HAP-1 (cell line): ENCODE results near the gene FLT3.
"Not testable (repeated sequence)": the region's sequence is repeated elsewhere in the genome, so short reads cannot be mapped to it uniquely, and the experiment has no call there.

Experiments used
- DNase-seq, 2 experiments: peaks; one replicate each; pipeline ENCODE4 v3.0.0-alpha.2; 2016 to 2020; ENCODE audit warnings: low spot score in 2 of 2
- H3K27me3 ChIP-seq: fragments of 250-450 bp; sonication (Bioruptor Pico); 2 replicates; pipeline ENCODE4 v1.5.1; 2020; ENCODE audit warnings: low read depth, mild to moderate bottlenecking, moderate library complexity
- H3K36me3 ChIP-seq: fragments of 250-450 bp; sonication (Bioruptor Pico); replicated peaks from 2 replicates; pipeline ENCODE4 v1.5.1; 2020; ENCODE audit warnings: mild to moderate bottlenecking
- H3K4me1 ChIP-seq: fragments of 250-450 bp; sonication (Bioruptor Pico); 2 replicates; pipeline ENCODE4 v1.5.1; 2020; ENCODE audit warnings: mild to moderate bottlenecking
- H3K4me3 ChIP-seq: fragments of 250-450 bp; sonication (Bioruptor Pico); 2 replicates; pipeline ENCODE4 v1.5.1; 2020; ENCODE audit warnings: mild to moderate bottlenecking, moderate library complexity
- H3K9me3 ChIP-seq: fragments of 250-450 bp; sonication (Bioruptor Pico); 2 replicates; pipeline ENCODE4 v1.5.1; 2020; ENCODE audit warnings: mild to moderate bottlenecking, moderate library complexity
- in situ Hi-C: fragments of 300-500 bp; cut with MboI; formaldehyde crosslinking; loops from 3 replicates; pipeline ENCODE4 v1.14.3; 2020; ENCODE audit warnings: low sequenced_read_pairs, inconsistent platforms, mixed read lengths

FLT3 gene

DNA sequence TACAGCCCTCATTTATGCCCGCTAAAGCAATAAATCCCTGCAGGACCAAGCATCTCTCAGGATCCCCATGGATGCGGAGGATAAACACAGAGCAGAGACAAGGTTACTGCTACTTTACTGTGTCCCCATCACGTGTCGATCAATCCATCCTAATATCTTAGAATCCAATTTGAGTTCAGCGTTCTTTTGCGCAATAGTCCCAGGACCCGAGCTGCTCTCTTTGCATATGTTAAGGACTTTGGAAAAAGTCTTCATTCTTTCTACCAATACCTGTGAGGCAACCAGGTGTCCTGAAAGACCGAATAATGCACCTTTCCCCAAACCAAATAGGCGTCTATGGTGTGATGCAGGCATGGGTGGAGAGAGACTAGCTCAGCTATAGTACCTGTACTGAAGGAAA lies 73.9 kb downstream of the FLT3 start:
- Histone ChIP-seq H3K27me3 (no peaks in the 10 kb centered on the region), H3K4me1 (peaks cover 11% of the 10 kb centered on the region), H3K36me3 (no peaks in the 10 kb centered on the region), H3K4me3 (no peak overlapping the region), H3K9me3 (no peaks in the 10 kb centered on the region)
- no peak for DNase-seq
- in situ Hi-C loops = no loop called here

DNA sequence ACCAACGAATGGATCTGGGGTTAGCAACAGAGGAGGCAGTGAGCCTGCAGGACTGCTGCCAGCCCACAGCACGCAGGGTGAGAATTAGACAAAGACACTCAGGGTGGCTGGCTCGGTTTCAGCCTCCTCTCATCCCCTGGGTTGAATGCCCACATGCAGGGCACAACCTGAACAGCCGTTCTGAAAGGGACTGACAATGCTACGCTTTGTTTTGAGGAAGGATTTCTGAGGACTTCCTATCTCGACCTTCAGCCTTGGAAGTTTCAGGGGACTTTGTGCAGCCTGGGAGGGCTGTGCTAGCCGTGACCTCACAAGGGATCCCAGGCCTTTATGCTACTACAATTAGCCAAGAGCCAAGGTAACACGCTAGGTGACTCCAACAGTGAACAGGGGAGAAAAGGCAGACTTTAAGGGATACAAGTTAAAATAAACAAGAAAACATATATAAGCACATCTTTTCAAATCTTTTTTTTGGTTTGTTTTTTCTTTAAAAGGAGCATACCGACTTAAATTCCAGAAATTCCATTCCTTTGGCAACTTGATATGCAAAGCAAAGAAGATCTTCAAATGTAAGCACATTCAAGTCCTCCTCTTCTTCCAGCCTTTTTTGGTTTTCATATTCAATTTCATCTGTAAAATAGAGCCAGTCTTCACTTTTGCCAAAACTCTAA lies 77.4 kb downstream of the FLT3 start:
- Histone ChIP-seq H3K4me3 (no peak overlapping the region), H3K4me1 (peaks cover 11% of the 10 kb centered on the region), H3K9me3 (no peaks in the 10 kb centered on the region), H3K36me3 (no peaks in the 10 kb centered on the region), H3K27me3 (no peaks in the 10 kb centered on the region)
- in situ Hi-C loops = no loop called here
- peak; percentile 16 to 33 for DNase-seq

DNA sequence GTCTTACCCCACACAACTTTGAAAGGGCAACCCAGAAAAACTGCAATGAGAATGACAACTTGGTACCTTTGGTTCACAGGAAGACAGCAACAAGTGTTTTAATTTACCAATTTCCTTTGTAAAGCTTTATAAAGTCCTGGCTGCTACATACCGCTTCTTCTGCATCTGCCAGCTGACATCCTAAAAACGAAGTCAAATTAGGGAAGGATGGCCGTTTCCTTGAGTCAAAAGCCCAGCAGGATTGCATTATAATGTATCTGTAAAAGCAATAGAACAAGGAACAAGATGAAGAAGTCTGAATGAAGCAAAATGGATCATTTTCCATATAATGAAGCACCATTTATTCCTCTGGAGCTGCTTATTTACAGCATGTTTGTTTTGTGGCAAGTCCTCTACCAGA lies 86.1 kb downstream of the FLT3 start:
- Histone ChIP-seq H3K4me1 (no peaks in the 10 kb centered on the region), H3K9me3 (no peaks in the 10 kb centered on the region), H3K4me3 (no peak overlapping the region), H3K36me3 (no peaks in the 10 kb centered on the region), H3K27me3 (no peaks in the 10 kb centered on the region; the same call in 1 of the 2 replicates)
- no peak for DNase-seq
- in situ Hi-C loops = no loop called here

DNA sequence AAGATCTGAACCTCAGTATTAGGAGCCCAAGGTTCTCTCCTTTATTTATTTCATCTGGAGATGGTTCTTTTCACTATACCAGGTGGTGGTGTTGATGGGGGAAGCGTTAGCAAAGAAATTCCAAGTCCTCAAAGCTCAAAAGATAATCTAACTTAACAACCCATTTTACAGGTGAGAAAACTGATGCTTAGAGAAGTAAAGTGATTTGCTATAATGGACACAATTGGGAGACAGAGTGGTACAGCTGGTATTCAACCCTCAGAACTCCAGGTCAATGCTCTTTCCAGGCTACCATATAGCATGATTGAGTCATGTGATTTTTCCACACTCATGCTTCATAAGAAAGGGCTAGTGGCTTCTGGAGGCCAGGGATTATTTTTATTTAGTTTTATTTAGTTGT lies 86.9 kb downstream of the FLT3 start:
- in situ Hi-C loops = no loop called here

DNA sequence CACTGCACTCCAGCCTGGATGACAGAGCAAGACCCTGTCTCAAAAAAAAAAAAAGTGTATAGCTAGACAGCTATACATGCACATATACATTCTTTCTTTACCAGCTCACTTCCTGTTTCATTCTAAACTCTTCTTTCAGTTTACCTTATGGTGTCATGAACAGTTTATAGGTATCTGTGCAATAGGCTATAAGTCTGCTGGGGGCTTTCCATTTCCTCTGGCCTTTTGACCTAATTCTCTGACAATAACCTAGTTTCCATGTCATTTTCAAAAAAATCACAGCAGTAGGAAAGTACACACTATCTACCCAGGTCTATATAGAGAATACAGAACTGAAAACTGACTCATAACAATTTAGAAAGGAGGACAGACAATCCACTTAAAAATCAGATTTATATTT lies 87.5 kb downstream of the FLT3 start:
- no peaks in the 10 kb centered on the region; the same call in 1 of the 2 replicates for H3K27me3 ChIP-seq
- no peaks in the 10 kb centered on the region for H3K4me1 ChIP-seq
- H3K4me3 ChIP-seq = no peak overlapping the region
- DNase-seq = no peak
- H3K9me3 ChIP-seq = no peaks in the 10 kb centered on the region
- in situ Hi-C loops = no loop called here
- H3K36me3 ChIP-seq = no peaks in the 10 kb centered on the region

More for the DNA sequence above, 86.9 kb downstream of the FLT3 start:
- H3K27me3 ChIP-seq = no peaks in the 10 kb centered on the region; the same call in 1 of the 2 replicates
- H3K36me3 ChIP-seq = no peaks in the 10 kb centered on the region
- H3K4me1 ChIP-seq = no peaks in the 10 kb centered on the region
- DNase-seq = no peak
- no peak overlapping the region for H3K4me3 ChIP-seq
- H3K9me3 ChIP-seq = no peaks in the 10 kb centered on the region

DNA sequence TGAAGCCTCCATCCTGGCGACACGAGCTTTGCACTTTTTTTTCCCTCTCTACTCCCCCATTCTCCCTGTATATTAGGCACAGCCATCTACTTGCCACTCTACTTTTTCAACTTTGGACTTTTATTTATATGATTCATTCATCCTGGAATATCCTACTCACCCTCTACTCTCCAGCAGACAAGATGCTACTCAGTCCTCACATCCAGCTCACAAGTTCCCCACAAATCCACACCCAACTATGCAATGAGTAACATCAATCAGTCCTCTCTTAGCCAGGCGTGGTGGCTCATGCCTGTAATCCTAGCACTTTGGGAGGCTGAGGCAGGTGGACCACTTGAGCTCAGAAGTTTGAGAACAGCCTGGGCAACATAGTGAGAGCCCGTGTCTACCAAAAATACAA lies 88.0 kb downstream of the FLT3 start:
- no peaks in the 10 kb centered on the region; the same call in 1 of the 2 replicates for H3K27me3 ChIP-seq
- no peaks in the 10 kb centered on the region for H3K9me3 ChIP-seq
- H3K36me3 ChIP-seq = no peaks in the 10 kb centered on the region
- no peak for DNase-seq
- in situ Hi-C loops = no loop called here
- no peaks in the 10 kb centered on the region for H3K4me1 ChIP-seq
- H3K4me3 ChIP-seq = no peak overlapping the region

DNA sequence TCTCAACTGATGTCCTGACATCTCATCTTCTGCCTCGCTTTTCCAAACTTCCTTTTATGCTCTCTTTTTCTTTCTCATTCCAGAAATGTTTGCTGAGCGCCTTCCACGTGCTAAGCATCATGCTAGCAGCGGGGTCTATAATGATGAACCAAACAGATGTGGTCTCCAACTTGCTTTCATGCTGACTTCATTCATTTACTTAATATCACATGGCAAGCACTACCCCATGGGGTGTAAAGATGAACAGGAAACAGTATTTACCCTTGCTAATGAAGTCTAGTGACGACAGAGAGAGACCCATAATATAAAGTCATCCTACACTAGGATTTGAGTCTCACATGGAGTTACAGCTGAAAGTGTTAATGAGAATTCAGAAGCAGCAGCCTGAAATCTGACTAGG lies 90.3 kb downstream of the FLT3 start:
- Histone ChIP-seq H3K9me3 (no peaks in the 10 kb centered on the region), H3K36me3 (no peaks in the 10 kb centered on the region), H3K4me1 (no peaks in the 10 kb centered on the region), H3K4me3 (no peak overlapping the region), H3K27me3 (no peaks in the 10 kb centered on the region; the same call in 1 of the 2 replicates)
- in situ Hi-C loops = no loop called here
- no peak for DNase-seq

DNA sequence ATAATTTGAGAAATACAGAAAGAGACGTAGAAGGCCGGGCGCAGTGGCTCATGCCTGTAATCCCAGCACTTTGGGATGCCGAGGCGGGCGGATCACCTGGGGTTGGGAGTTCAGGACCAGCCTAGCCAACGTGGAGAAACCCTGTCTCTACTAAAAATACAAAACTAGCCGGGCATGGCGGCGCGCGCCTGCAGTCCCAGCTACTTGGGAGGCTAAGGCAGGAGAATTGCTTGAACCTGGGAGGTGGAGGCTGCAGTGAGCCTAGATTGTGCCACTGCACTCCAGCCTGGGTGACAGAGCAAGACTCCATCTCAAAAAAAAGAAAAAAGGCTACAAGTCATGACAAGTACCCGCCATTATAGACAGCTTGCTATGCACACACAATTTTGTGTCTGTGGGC lies 95.4 kb downstream of the FLT3 start:
- H3K9me3 ChIP-seq, DNase-seq, H3K4me3 ChIP-seq, H3K27me3 ChIP-seq, in situ Hi-C loops, H3K36me3 ChIP-seq, H3K4me1 ChIP-seq: not testable (repeated sequence)

DNA sequence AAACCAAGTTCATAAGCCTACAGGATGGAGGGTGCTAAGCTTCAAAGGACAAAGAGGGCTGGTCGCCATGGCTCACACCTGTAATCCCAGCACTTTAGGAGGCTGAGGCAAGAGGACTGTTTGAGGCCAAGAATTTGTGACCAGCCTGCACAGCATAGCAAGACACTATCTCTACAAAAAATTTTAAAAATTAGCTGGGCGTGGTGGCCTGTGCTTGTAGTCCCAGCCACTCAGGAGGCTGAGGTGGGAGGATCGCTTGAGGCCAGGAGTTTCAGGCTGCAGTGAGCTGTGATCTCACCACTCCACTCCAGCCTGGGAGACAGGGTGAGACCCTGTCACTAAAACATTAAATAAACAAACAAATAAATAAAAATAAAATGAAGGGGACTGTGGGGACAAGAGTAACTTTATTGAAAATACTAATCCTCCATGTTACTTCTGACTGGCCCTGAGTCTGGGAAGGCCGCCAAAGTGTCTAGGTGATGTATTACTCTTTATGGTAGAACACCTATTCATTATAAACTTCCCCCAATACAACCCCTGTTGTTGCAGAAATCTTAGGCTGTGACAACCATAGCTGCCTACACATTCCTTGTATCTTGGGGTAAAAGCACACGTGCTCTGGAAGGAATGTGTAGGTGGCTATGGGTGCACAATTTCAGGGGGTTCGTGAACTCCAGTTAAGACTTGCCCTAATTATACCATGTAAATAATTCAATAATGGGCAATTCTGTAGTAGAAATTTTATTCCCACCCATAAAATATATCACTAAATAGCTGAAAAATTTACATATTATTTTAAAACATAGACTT lies 97.3 kb downstream of the FLT3 start:
- no peaks in the 10 kb centered on the region for H3K4me1 ChIP-seq
- H3K4me3 ChIP-seq = no peak overlapping the region
- in situ Hi-C loops = no loop called here
- H3K9me3 ChIP-seq = no peaks in the 10 kb centered on the region
- no peaks in the 10 kb centered on the region for H3K36me3 ChIP-seq
- no peaks in the 10 kb centered on the region for H3K27me3 ChIP-seq
- no peak for DNase-seq

DNA sequence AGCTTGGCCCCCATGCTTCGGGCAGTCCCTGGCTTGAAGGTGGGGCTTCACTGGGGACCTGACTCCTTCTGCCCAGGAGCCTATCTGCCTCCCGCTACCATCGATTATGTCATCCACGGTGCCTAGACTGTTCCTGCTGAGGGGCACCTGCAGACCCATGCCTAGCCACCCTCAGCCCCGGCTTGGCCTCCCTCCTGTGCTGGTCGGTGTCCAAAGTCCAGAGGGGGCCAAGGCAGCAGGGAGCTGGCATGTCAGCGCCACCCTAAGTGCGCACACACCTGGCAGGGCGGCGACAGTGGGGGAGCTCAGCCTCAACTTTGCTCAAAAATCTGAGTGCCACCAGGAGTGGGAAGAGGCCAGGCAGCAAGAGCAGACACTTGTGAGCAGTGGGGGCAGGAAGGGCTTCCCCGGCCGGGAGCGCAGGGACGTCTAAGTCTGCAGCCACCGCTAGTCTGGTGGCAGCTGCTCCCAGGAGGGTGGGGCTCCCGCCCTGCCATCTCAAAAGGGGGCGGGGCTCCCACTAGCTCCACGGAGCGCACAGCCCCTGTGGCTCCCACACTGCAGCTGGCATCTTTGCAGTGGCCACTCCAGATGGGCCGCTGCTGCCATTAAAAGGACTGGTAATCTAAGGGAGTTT lies 98.4 kb downstream of the FLT3 start:
- Histone ChIP-seq H3K4me3 (no peak overlapping the region), H3K36me3 (no peaks in the 10 kb centered on the region), H3K27me3 (no peaks in the 10 kb centered on the region), H3K4me1 (no peaks in the 10 kb centered on the region), H3K9me3 (no peaks in the 10 kb centered on the region)
- no peak for DNase-seq
- in situ Hi-C loops = no loop called here

DNA sequence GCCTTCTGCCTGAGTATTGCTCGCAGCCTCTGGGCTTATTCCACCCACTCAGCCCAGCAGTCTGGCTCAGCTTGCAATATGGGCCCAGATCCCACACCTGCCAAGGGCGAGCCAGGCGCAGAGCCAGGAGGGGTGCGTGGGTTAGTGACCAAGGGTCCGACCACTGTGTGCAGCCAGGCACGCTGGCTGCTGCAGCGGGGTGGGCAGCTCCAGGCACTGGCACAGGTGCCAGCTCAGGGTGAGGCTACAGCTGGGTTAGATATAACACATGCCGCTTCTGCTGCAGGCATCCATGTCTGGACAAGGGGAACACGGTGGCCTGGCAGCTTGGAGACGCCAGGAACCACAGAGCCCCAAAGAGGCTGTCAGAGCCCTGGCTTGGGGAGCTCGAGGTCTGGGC lies 99.3 kb downstream of the FLT3 start:
- H3K4me1 ChIP-seq = no peaks in the 10 kb centered on the region
- DNase-seq = no peak
- in situ Hi-C loops = no loop called here
- H3K27me3 ChIP-seq = no peaks in the 10 kb centered on the region
- no peak overlapping the region for H3K4me3 ChIP-seq
- H3K36me3 ChIP-seq = no peaks in the 10 kb centered on the region
- no peaks in the 10 kb centered on the region for H3K9me3 ChIP-seq

DNA sequence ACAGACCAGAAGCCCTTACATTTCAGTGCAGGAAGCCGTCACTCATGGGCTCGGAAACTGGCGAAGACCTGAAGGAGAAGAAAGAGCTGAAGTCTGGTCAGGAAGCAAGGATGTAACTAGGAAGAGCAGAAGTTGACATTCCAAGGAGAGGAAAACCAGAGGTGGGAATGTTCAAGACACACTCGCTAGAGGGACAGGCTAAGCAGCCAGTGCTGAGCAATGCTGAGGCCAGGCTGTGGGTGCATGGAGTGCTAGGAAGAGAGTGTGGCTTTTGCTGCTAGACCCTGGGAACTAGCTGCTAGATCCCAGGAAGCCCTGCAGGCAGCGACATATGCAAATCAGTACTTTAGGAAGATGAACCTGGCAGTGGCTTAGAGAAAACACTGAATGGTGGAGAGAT lies 99.8 kb downstream of the FLT3 start:
- no peaks in the 10 kb centered on the region for H3K9me3 ChIP-seq
- H3K27me3 ChIP-seq = no peaks in the 10 kb centered on the region
- no peak overlapping the region for H3K4me3 ChIP-seq
- H3K4me1 ChIP-seq = no peaks in the 10 kb centered on the region
- H3K36me3 ChIP-seq = no peaks in the 10 kb centered on the region
- in situ Hi-C loops = no loop called here
- no peak for DNase-seq

DNA sequence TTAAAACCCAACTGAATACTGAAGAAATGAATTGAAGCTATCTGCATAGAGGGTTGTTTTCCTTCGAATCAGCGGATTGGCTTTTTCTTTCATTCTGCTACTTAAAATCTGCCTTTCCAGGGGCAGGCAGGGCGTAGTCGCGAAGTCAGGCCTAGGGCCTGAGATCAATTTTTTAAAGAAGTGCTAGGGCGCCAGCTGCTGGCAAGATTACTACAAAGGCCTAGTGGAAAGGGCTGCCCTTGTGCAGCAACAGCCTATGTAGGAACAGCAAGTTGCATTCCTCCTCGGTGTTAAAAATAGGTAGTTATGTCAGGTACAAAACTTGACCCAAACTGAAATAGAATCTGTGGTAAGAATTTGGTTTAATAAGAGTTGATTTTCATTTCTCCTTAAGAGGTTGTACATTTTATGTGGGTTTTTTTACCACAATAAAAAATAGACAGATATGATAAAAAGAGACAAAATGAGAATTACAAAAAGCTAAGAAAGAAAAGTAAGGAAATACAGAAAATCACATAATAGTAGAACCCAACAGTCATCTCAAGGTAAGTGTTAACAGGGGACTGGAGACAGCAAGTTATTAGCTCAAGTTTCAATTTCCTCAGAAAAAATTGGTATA lies 102.4 kb downstream of the FLT3 start:
- no peaks in the 10 kb centered on the region for H3K27me3 ChIP-seq
- no peaks in the 10 kb centered on the region for H3K9me3 ChIP-seq
- in situ Hi-C loops = loop anchor here (25.0 kb wide), 1 partner anchor 1036 kb away; no protein-coding TSS in a partner anchor
- no peak overlapping the region for H3K4me3 ChIP-seq
- DNase-seq = peak; percentile 59 to 72
- H3K36me3 ChIP-seq = no peaks in the 10 kb centered on the region
- H3K4me1 ChIP-seq = no peaks in the 10 kb centered on the region

DNA sequence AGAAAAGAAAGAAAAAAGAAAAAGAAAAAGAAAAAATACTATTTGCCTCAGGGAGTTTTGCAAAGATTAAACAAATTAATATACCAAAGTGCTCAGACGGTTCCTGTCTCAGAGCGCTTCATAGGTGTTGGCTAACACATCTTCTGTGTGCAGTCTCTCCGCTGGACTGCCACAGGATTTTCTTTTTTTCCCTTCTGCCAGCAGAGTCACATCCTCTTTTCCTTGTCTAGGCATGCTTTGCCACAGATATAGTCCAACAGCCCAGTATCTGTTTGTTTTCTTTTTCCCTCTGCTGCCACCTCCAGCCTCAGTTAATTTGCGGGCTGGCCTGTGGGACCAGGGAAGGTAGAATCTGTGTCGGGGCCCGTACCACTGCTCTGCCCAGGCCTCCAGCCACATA lies 108.5 kb downstream of the FLT3 start:
- in situ Hi-C loops = loop anchor here (25.0 kb wide), 1 partner anchor 1030 kb away; no protein-coding TSS in a partner anchor
- Histone ChIP-seq H3K9me3 (no peaks in the 10 kb centered on the region), H3K4me3 (no peak overlapping the region), H3K27me3 (no peaks in the 10 kb centered on the region), H3K36me3 (no peaks in the 10 kb centered on the region), H3K4me1 (no peaks in the 10 kb centered on the region)
- DNase-seq = no peak
